ENCODE measurements around the gene PIK3R6.
"Not testable (repeated sequence)": the region's sequence is repeated elsewhere in the genome, so short reads cannot be mapped to it uniquely, and the experiment has no call there.

Gene PIK3R6

DNA sequence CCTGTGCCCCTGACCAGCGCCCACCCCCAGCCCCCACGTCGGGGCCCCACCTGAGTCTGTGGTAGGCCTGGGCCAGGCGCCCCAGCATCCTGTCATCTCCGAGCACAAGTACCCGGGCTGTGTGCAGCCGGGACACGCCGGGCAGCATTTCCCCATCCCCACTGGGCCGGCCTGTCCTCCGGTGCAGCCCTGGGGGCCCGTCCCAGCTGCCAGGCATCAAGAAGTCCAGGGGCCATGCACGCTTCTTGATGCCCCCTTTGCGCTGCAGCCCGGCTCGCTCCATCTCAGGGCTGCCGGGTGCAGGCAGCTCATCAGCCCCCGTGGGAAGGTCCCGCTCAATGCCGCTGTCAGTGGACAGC is 39.0 kb downstream of the PIK3R6 start:
- DNase-seq (ENCODE audit: low spot score), result peak; percentile 4

DNA sequence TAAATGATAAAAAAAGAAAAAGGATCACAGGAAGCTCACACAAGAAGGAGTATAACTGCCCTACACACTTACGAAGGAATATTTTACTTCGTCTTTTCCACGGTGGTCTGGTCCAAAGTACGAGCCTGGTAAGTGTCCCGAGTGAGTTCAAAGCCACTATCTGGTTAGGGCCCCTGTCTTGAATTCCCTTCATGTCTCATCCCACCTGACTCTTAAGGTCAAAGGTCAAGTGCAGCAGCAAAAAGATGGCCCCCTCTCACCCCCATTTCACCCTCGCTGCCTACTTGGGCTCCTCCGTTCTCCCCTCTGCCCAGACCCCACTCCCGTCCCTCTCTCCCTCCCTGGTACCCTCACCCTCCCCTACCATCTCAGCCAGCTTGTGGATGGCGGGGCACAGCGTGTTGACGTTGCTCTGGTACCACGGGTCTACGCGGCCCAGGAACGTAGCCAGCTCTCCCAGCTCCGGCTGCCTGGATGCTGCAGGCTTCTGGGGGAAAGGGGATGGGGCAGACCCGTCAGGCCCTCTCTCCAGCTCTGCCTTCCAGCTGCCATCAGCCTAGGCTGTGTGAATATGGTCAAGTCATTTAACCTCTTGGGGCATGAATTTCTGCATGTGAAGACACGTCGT is 40.6 kb downstream of the PIK3R6 start:
- DNase-seq (ENCODE audit: low spot score), result peak; percentile 3

DNA sequence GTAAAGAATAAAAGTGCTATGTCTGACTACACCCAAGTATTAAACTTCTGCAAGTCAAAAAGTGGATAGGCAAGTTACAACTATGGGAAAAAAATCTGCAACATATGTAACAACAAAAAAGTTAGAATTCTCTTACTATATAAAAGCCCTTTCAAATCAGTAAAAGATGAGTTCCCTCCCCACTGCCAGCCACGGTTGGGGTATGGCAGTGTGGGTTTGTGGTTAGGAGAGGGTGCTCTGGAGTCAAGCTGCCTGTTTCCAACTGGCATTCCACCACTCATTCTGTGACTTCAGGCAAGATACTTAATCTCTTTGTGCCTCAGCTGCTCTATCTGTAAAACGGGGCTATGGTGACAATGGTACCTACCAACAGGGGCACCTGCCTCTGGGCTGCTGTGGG is 41.7 kb downstream of the PIK3R6 start:
- no peak for DNase-seq (ENCODE audit: low spot score)

DNA sequence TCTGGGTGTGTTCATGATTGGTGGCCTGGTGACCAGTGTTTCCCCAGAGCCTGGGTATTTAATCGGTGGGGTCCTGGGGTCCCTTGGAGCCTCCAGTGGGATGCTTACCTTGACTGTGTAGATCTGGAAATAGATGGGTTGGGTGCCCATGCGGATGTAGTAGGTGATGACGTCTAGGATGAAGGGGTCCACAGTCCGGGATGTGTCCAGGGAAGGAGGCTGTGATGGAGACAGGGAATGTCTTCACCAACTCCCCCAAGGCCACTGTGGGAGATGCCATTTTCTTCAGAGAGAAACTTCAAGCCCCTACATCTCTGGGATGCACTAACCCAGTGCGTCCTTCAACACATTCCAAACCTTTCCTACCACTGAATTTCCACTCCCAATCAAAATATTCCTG is 44.2 kb downstream of the PIK3R6 start:
- no peak for DNase-seq (ENCODE audit: low spot score)

DNA sequence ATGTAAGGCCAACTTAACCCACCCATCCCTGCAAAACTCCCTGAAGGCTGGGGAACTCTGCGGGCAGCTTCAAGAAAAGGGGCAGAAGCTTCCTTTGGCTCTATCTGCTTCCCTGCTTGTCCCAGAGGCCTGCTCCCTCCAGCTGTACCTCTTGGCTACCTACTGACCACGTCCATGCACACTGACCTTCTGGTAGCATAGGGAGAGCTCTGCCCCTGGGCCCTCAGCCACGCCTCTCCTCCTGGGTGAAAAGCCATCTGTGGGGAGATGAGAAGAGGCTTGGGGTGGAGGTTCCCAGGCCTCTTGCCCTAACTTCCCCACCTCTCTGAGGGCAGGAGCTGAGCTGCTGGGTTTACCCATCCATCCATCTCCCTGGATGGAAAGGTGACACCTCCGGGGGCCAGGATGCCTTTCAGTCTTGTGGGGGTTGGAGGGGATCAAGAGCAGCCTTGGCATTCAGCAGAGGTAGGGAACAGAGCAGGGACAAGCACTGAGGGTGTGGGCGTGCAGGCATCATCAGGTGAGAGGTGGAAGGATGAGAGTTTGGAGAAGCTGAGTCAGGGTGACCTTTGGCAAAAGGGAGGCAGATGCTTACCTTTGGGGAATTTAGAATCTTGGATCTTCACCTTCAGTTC is 45.0 kb downstream of the PIK3R6 start:
- no peak for DNase-seq (ENCODE audit: low spot score)

DNA sequence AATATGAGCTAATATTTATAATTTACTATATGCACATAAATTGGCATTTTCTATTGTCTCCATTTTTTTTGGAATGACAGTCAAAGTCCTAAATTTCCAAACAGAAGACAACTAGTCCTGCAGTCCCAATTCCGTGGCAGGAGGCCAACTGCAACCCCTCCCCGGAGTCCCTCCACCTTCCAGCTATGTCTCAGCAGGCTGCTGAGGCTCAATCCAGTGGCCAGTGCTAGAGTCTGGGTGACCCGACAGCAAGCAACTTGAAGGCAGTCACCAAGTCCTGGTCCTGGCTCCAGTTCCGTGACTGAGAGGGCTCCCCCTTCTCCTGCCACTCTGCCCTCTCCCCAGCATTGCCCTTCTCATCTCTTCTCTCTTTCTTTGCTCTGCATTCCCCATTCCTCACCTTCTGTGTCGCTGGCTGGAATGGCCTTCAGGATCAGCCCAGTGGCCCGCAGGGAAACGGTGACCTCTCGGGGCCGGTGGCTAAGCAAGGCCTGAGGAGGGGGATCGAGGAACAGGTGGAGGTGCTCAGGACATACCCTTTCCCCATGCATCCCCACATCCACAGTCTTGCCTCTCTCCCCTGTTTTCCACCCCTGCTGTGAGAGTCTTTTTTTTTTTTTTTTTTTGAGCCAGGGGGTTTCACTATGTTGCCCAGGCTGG is 45.9 kb downstream of the PIK3R6 start:
- no peak for DNase-seq (ENCODE audit: low spot score)

DNA sequence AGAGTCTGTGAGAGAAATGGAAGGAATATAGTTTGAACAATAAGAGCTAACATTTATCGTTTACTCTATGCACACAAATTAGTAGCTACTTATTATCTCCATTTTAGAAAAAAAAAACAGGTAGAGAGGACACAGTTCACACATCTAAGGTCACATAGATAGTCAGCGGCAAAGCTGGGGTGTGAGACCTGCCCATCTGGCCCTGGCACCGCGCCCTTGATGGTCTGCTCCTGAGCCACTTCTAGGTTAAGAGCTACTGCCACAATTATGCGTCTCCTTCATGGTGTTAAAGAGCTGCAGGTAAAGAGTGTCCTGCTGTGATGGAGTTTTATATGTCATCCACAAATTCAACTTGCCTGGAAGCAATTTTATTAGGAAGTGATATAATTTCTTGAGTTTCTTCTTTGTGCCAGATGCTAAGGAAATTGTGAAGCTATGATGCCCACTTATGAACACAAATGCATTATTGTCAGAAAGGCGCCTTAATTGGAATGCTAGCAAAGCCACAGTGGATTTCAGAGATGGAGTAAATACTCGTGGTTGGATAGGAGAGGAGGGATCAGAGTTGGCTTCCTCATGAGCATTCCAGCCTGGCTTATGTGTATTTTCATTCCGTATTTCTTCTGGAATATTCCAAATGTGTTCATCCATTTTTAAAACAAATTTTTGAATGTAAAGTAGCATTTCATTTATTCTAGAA is 47.0 kb downstream of the PIK3R6 start:
- DNase-seq (ENCODE audit: low spot score), result no peak

DNA sequence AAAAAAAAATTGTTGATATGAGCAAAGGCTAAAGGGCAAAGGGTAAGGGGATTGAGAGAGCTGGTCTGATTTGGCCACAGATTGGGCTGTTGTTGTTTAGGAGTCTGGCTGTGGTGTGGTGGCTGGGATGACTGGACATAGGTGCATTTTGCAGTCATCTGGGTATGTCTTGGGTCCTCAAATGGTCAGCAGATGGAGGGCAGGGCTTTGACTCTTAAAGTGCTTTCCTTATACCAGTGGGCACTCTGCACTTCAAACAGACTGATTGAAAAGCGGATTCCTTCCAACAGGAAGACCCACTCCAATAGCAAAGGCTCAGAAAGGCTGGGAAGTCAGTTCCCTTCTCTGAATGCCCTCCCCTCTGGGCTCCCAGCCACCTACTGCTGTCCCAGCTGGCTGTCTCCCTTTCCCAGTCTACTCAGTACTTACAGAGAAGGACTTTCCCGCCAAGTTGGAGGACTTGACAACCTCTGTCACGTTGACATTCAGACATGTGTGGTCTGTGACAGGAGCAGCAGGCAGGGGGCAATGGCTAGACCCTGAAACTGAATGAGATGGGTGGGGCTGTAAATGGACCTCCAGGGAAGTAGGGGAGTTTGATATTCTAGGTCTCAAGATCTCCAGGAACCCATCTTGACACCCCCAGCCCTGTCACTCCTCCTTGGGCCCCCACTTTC is 48.7 kb downstream of the PIK3R6 start:
- no peak for DNase-seq (ENCODE audit: low spot score)

DNA sequence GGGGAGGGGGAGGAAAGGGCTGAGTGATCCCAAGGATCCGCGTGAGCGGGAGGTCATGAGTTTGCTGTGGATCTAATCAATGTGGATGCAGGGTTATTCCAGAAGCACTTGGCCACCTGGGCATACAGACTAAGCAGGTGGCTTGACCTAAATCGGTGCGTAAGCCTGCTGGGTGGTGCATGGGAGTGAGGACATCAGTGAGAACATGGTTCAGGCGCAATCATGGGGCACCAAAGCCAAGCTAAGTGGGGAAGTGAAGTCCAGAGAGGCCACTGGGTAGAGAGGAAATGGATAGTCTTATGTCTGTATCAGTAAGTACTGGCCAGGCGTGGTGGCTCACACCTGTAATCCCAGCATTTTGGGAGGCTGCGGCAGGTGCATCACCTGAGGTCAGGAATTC is 49.4 kb downstream of the PIK3R6 start:
- no peak for DNase-seq (ENCODE audit: low spot score)

DNA sequence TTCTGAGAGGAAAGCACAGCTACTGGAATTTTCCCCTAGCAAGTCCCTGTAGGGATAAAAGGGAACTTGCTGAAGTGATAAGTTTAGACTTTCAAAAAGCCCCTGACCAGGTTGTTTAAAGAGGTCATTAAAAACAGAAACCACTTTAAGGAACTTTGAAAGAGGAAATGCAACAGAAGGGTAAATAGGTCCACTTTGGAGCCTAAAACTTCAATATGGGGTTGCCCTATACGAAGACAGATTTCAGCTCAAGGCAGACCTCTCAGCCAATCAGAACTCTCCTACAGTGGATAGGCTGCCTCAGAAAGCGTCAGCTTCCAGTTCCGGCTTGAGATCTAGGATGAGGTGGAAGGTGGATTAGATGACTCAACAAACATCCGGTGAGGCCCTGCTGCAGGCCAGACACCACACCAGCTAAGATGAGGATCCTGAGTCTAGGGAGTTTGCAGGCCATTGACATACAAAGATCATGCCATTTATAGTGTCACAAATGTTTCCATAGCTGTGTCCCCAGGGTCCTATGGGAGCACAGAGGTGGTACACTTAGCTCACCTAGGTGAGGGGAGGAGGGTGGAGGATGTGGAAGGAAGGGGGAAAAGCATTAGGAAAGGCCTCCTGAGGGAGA is 60.4 kb downstream of the PIK3R6 start:
- no peak for DNase-seq (ENCODE audit: low spot score)

DNA sequence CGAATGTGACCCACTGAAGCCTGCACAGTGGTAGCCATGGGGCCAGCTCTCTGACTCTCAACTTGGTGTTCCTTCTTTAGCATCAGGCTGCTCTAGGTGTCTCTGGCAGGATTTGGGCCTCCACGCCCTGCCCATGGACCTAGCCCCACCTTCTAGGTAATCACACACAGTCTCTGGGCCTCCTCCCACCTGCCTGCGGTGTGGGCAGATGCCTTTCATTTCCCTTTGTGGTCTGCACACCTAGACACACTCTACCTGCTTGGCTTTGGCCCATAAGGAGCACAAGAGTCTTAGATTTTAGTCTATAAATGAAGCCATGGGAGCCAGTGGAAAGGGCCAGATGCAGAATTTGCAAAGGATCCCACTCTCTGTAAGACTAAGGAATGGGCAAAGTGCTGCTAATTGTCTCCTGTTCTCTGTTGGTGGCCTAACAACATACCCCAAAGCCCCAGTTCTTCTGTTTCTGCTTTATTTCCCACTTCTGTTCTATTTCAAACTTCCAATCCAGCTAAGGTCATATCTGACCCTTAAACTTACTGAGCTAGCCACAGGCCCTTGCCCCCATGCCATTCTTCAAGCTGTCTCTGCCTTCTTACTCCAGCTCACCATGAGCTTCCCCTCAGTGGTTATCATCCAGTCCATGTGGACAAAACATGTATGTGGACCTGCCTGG is 61.1 kb downstream of the PIK3R6 start:
- DNase-seq (ENCODE audit: low spot score), result no peak

DNA sequence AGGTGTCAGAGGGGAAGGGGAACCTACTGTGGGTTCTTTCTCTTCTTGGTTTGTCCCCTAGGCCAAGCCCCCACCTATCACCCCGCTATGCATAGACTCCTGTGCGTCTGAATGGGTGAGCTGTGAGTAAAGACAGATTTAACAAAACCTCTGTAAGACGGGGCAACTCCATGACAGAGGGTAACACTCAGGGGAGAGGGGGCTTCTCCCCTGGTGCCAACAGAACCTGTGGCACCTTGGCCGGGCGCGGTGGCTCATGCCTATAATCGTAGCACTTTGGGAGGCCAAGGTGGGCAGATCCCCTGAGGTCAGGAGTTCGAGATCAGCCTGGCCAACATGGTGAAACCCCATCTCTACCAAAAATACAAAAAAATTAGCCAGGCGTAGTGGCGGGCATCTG is 62.1 kb downstream of the PIK3R6 start:
- DNase-seq (ENCODE audit: low spot score), result not testable (repeated sequence)

DNA sequence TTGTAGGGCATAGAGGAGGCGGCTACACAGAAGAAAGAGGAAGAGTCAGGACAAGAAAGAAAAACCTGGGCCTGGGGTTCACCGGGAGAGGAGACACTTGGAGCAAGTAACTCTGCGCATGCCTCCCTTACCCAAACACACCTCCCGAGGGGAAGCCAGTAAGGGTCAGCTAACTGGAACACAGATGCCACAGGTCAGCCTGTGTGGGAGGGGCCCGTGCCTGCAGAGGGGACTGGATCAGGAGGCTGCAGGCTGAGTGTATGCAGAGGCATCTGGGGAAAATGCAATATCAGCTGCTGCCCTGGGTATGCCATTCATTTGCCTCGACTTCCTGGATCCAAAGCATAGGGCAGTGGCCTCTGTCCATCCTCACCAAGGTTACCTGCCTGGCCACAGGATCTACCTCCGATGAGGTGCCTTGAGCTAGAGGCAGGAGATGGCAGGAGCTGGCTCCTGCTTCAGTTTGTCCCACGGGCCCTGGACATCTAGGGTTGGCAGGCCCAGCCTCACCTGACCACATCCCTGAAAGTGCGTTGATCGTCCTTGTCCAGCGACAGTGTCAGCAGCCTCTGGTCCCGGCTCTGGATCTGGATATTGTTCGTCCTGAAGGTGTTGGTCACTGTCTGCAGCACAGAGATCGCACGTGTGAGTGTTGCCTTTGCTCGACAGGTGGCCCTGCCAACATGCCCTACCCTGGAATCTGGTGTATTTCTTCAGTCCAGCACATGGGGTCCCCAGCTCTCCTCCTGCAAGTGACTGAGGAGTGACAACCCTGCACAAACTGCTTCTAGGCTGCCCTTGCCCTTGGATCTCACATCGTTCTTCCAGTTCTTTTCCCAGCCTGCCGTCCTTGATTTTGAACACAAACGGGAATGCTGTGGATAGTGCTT is 63.7 kb downstream of the PIK3R6 start:
- no peak for DNase-seq (ENCODE audit: low spot score)

DNA sequence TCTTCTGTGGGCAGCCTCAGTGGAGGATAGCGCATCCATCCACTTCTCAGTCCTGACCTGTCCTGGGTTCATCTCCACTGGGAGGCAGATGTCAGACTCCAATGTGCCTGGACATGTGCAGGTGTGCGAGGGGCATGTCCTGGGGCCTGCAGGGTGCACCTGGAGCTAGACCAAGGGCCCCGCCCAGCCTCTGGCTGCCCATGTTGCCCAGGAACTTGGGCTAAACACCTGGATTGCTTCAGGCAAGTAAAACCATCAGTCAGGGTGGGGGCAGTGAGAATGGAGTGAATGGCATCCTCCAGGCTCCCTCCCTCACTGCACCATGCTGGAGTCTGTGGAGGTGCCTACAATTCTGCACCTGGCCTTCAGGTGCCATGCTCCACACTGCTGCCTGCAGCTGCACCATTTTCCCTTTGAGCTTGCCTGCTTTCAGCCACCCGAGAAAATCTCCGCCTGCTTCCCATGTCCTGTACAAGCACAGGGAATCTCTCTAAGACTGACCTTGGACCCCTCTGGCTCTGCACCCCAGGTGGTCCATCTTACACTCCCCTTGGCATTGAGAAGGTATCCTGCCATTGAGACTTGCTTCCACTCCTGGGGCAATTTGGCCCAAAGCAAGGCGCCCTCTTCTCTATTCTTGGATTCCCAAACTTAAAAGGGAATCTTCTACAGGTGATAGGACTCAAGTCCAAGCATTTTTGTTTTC is 66.2 kb downstream of the PIK3R6 start:
- no peak for DNase-seq (ENCODE audit: low spot score)

DNA sequence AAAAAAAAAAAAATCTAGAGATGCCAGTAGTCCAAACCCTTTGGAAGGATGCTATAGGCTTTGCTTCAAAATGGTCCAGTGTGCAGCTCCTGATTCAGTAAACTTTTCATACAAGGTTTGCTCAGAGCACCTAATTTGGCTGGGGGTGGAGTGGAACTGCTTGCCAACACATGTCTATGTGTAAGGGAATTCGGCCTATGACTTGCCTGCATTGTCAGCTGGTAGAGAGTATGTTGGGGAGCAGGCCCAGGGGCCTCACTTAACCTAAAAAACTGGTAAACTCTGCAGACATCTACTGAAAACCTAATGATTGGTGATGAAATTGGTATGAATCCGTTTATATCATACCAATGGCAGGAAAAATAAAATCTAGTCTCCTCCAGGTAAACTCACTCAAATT is 66.8 kb downstream of the PIK3R6 start:
- DNase-seq (ENCODE audit: low spot score), result no peak

DNA sequence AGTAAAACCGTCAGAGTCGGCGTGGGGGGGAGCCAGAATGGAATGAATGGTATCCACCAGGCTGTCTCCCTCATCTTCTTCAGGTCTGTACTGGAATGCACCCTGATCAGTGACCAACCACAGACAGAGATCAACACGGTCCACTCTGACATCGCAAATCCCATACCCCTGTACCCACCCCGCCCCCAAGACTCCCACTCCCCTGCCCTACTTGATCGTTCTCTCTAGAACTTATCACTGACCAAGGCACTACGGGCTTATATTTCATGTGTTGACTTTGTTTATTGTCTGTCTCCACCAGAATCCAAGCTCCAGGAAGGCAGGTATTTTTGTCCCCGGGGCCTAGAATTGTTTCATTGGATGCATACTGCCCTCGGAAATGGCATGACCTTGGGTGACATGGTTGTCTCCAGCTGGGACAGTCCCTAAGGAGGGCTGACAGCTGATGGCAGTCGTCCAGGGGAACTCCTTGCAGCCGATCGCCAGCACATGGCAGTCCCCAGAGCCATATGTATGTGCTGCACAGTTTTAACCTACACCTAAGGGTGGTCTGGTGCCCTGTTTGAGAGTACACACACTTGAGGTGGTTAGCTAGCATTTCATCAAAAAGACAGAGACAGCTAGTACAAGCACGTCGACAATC is 67.8 kb downstream of the PIK3R6 start:
- no peak for DNase-seq (ENCODE audit: low spot score)

DNA sequence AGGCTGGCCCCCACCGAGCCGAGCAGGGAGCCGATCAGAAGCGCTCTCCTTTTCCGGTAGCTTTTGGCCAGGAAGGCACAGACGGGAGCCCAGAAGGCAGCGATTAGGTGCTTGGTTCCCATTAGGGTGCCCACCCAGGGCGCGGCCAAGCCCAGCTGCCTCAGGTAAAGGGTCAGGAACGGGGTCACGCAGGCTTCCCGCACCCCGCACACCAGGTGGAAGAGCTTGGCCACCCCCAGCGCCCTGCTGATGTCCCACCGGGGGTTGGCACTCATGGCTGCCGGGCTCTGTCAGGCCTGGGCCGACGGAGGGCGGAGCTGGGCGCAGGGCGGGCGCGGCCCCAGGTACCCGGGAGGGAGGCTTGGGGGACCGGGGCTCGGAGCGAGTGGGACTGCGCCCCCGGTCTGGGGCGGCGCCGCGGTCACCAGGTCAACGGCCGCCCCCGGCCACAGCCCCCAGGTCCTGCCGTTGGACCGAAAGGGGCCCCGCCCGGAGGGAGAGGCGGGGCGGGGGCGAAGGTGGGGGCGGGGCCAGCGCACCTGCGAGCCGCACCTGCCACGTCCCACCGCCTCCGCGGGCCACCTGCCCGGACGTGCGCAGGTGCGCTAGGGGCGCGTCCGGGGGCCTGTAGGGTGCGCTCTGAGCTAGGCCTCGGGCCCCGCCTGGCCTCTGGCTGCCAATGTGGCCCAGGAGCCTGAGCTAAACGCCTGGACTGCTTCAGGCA is 68.5 kb downstream of the PIK3R6 start, which contains the start of gene MFSD6L:
Gene MFSD6L, minus strand, starts transcription at position 520 of the 724 bp plus-strand sequence. Its CDS starts 245 bp downstream, at position 275.
- DNase-seq (ENCODE audit: low spot score), result no peak

DNA sequence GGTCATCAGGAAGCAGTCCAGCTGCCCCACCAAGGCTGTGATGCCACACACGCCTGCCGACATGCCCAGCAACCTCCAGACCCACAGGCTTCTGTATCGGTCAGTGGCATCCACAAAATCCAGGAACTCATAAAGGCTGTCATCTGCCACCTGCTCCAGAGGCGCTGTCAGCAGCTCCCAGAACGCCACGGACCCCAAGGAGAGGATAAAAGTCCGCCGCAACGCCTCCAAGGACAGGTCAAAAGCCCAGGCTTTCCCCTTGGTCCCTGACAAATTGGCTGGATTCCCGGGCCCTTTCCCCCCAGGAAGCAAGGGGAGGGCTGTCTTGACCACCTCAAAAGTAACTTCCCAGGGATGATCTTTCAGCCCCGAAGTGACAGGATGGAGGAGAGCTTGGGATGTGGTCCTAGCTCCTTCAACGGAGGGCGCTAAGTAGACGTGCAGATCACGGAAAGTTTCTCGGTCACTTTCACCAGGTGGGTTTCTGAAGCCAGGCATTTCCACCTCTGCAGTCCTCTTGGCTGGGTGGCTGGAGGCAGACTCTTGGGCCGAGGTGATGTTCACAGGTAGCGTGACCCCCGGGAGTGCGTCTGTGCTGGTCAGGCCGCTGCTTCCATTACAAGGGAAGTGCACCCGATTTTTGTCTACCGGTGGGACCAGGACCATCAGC is 69.2 kb downstream of the PIK3R6 start:
- DNase-seq (ENCODE audit: low spot score), result no peak
